NOMO-1 treated with dmso at 0.1 percent for 144 hours (cell line): Measurements from ENCODE around the gene CYTH1.
"Not testable (repeated sequence)": the region's sequence is repeated elsewhere in the genome, so short reads cannot be mapped to it uniquely, and the experiment has no call there.

Experiments
- DNase-seq: peaks from one replicate; lab custom pipeline; 2025; ENCODE audit not compliant: unreplicated experiment; lab: John Stamatoyannopoulos, UW

CYTH1 gene

GRCh38 chr17:78673395-78673794 is 108.7 kb downstream of the CYTH1 start:
- DNase-seq = no peak

- DNase-seq = no peak
These were observed 109.2 kb downstream of the CYTH1 start for GRCh38 chr17:78672871-78673371.

- DNase-seq = no peak
These were observed 110.1 kb downstream of the CYTH1 start for GRCh38 chr17:78672005-78672404.

- DNase-seq = not testable (repeated sequence)
These were observed 110.4 kb downstream of the CYTH1 start for GRCh38 chr17:78671726-78672001.

- DNase-seq = no peak
These were observed 111.0 kb downstream of the CYTH1 start for GRCh38 chr17:78670850-78671725.

GRCh38 chr17:78669975-78670518 is 112.0 kb downstream of the CYTH1 start:
- no peak for DNase-seq

- DNase-seq = no peak
These were observed 112.7 kb downstream of the CYTH1 start for GRCh38 chr17:78669256-78669974.

- DNase-seq = no peak
These were observed 113.2 kb downstream of the CYTH1 start for GRCh38 chr17:78668847-78669246.

- DNase-seq = no peak
These were observed 114.1 kb downstream of the CYTH1 start for GRCh38 chr17:78667741-78668640.

- no peak for DNase-seq
These were observed 115.0 kb downstream of the CYTH1 start for GRCh38 chr17:78667091-78667490.

GRCh38 chr17:78665952-78666920 is 115.8 kb downstream of the CYTH1 start:
- DNase-seq = peak; percentile 19

- DNase-seq = no peak
These were observed 116.6 kb downstream of the CYTH1 start for GRCh38 chr17:78665387-78665951.

- no peak for DNase-seq
These were observed 117.3 kb downstream of the CYTH1 start for GRCh38 chr17:78664476-78665386.

- DNase-seq = no peak
These were observed 120.8 kb downstream of the CYTH1 start for GRCh38 chr17:78661093-78661770.

GRCh38 chr17:78659546-78659945 is 122.5 kb downstream of the CYTH1 start:
- DNase-seq = no peak

GRCh38 chr17:78658281-78658785 is 123.7 kb downstream of the CYTH1 start:
- no peak for DNase-seq

GRCh38 chr17:78655251-78655940 is 126.7 kb downstream of the CYTH1 start:
- no peak for DNase-seq
